DOHH2 (cell line): Measurements from ENCODE around the gene SEC22C.

ENCODE experiments used
- EZH2phosphoT487 ChIP-seq: fragments of 200-600 bp; sonication (generic); IDR thresholded peaks from 2 replicates; pipeline ENCODE4 v1.6.1; 2017; ENCODE audit warnings: borderline replicate concordance, mild to moderate bottlenecking, antibody characterized with exemption, low read length, moderate library complexity, mixed read lengths
- TF ChIP-seq, protein P1 (sequence below): fragments of 200-600 bp; sonication (generic); IDR thresholded peaks from one replicate; pipeline ENCODE4 v1.5.1; 2014; ENCODE audit warnings: antibody characterized with exemption, mild to moderate bottlenecking, low read depth, low read length; ENCODE audit not compliant: poor library complexity, severe bottlenecking

DNA sequence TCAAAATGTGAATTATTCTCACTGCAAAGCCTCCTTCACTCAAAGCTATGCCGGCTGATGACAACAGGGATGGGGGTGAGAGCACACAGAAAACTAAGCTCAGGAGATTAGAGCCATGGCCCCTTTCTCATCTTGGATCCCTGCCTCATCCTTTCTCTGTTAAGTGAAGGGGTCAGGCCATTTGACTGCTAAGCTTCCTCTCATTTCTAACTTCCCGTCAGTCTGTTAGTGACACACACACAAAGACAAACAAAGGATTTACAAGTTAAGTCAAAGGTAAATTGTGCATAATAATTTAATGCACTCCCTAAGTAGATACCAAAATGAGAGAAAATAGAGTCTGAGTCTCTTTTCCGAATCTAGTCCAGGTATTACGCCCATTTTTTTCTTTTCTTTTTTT lies 10.0 kb upstream of the SEC22C start:
- TF ChIP-seq, protein P1, sequence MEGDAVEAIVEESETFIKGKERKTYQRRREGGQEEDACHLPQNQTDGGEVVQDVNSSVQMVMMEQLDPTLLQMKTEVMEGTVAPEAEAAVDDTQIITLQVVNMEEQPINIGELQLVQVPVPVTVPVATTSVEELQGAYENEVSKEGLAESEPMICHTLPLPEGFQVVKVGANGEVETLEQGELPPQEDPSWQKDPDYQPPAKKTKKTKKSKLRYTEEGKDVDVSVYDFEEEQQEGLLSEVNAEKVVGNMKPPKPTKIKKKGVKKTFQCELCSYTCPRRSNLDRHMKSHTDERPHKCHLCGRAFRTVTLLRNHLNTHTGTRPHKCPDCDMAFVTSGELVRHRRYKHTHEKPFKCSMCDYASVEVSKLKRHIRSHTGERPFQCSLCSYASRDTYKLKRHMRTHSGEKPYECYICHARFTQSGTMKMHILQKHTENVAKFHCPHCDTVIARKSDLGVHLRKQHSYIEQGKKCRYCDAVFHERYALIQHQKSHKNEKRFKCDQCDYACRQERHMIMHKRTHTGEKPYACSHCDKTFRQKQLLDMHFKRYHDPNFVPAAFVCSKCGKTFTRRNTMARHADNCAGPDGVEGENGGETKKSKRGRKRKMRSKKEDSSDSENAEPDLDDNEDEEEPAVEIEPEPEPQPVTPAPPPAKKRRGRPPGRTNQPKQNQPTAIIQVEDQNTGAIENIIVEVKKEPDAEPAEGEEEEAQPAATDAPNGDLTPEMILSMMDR, result no peak
- no peak for TF ChIP-seq EZH2phosphoT487
